Measurements from ENCODE around the gene HELZ. TPM values are rescaled to one million over a fixed set of nuclear protein-coding genes. Genes with fewer than 3 reads are reported as not detected.
A peak's percentile ranks its signal among the peaks of the same experiment; 100 is the strongest.

The HELZ gene
- total and polyA plus RNA-seq, 2 donors from 2014 or later, result 2.8 to 58.8 TPM

DNA sequence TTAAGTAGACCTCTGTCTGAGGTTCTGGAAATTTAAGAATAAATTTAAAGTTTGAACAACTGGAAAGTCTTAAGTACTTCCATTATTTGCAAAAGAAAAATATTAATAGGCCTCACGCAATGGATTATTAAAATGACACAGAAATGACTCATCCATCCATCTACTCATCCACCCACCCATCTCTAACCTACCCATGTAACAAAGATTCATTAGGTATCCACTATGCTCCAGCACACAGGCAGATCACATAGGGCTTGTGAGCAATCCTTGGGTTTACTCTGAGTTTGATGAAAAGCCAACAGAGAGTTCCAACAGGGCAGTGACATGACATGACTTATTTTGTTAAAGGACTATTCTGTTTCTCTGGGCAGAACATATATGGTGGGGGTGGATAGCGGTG is 93.3 kb downstream of the HELZ start:
- H3K9ac ChIP-seq (ENCODE audit: low read length in 3 of 3), result no peak overlapping the region
- FAIRE-seq (no peak), DNase-seq (no peak)

DNA sequence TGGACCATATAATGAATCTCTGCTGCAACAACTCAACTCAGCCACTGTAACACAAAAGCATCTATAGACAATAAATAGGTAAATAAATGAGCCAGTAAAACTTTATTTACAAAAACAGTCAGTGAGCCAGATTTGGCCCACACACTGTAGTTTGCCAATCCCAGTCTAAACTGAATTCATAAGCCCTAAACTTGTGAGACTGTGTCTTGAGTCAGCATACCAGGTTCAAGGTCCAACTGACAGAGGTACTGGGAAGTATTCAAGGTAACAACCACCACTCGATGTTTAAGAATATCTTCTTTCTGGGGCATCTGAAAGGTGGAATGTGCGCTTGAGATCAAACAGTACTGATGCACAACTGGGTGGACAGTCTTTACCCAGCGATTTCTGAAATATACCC is 94.2 kb downstream of the HELZ start:
- TF ChIP-seq, protein P1, sequence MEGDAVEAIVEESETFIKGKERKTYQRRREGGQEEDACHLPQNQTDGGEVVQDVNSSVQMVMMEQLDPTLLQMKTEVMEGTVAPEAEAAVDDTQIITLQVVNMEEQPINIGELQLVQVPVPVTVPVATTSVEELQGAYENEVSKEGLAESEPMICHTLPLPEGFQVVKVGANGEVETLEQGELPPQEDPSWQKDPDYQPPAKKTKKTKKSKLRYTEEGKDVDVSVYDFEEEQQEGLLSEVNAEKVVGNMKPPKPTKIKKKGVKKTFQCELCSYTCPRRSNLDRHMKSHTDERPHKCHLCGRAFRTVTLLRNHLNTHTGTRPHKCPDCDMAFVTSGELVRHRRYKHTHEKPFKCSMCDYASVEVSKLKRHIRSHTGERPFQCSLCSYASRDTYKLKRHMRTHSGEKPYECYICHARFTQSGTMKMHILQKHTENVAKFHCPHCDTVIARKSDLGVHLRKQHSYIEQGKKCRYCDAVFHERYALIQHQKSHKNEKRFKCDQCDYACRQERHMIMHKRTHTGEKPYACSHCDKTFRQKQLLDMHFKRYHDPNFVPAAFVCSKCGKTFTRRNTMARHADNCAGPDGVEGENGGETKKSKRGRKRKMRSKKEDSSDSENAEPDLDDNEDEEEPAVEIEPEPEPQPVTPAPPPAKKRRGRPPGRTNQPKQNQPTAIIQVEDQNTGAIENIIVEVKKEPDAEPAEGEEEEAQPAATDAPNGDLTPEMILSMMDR (IDR thresholded peaks at IDR 0.05; ENCODE audit: borderline replicate concordance, extremely low read depth, insufficient read depth), result no peak
- FAIRE-seq, result no peak
- H3K36me3 ChIP-seq (ENCODE audit: control insufficient read depth in 2 of 3, insufficient read depth in 3 of 3, low read length in 3 of 3), result peaks cover 2 to 25% (median 20%) of the 10 kb centered on the region in 3 donors
- no peaks in the 10 kb centered on the region for H3K27me3 ChIP-seq (ENCODE audit: control insufficient read depth, insufficient read depth, low read length)
- DNase-seq, result peak in 1 of 5 donors; percentile 7
- intact Hi-C loops (cut with DNase I), result no loop called here
- H3K9me3 ChIP-seq (ENCODE audit: control insufficient read depth in 2 of 3, insufficient read depth in 1 of 3, low read length in 3 of 3), result no peaks in the 10 kb centered on the region
- no peak overlapping the region for H3K4me3 ChIP-seq (ENCODE audit: low read length in 3 of 3)
- H3K27ac ChIP-seq (ENCODE audit: low read depth in 2 of 2, low read length in 2 of 2), result no peak overlapping the region
- H3K4me1 ChIP-seq (ENCODE audit: control insufficient read depth in 2 of 3, insufficient read depth in 2 of 3, low read depth in 1 of 3, low read length in 3 of 3), result no peaks in the 10 kb centered on the region
- H3K9ac ChIP-seq (ENCODE audit: low read length in 3 of 3), result no peak overlapping the region

More for the DNA sequence above, 93.3 kb downstream of the HELZ start:
- Histone ChIP-seq H3K36me3 (ENCODE audit: control insufficient read depth in 2 of 3, insufficient read depth in 3 of 3, low read length in 3 of 3) (peaks cover 0 to 18% (median 15%) of the 10 kb centered on the region in 3 donors), H3K27me3 (ENCODE audit: control insufficient read depth, insufficient read depth, low read length) (no peaks in the 10 kb centered on the region), H3K4me3 (ENCODE audit: low read length in 3 of 3) (no peak overlapping the region), H3K27ac (ENCODE audit: low read depth in 2 of 2, low read length in 2 of 2) (no peak overlapping the region), H3K9me3 (ENCODE audit: control insufficient read depth in 2 of 3, insufficient read depth in 1 of 3, low read length in 3 of 3) (no peaks in the 10 kb centered on the region), H3K4me1 (ENCODE audit: control insufficient read depth in 2 of 3, insufficient read depth in 2 of 3, low read depth in 1 of 3, low read length in 3 of 3) (no peaks in the 10 kb centered on the region)
- TF ChIP-seq, protein P1 (IDR thresholded peaks at IDR 0.05; ENCODE audit: borderline replicate concordance, extremely low read depth, insufficient read depth), result no peak
- intact Hi-C loops (cut with DNase I), result no loop called here

DNA sequence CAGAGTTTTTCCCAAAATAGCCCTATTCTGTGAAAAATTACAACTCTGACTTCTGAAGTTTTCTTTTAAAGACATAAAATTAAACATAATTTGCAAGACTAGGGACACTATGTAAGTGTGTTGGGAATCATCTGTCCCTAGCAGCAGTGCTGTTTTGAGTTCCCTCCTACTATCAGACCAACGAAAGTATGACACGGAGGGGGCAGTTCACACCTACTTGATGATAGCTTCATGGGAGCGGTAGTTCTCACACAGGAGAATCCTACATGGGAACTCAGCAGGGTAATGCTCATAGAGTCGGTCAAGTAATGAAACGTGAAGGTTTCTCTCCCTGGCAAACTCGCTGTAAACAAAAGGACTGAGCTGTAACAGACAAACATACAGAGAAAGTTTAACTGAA is 96.6 kb downstream of the HELZ start:
- Histone ChIP-seq H3K9me3 (ENCODE audit: control insufficient read depth in 2 of 3, insufficient read depth in 1 of 3, low read length in 3 of 3) (no peaks in the 10 kb centered on the region), H3K27ac (ENCODE audit: low read depth in 2 of 2, low read length in 2 of 2) (no peak overlapping the region), H3K4me3 (ENCODE audit: low read length in 3 of 3) (no peak overlapping the region), H3K9ac (ENCODE audit: low read length in 3 of 3) (no peak overlapping the region), H3K36me3 (ENCODE audit: control insufficient read depth in 2 of 3, insufficient read depth in 3 of 3, low read length in 3 of 3) (peaks cover 5 to 30% (median 24%) of the 10 kb centered on the region in 3 donors), H3K4me1 (ENCODE audit: control insufficient read depth in 2 of 3, insufficient read depth in 2 of 3, low read depth in 1 of 3, low read length in 3 of 3) (no peaks in the 10 kb centered on the region), H3K27me3 (ENCODE audit: control insufficient read depth, insufficient read depth, low read length) (no peaks in the 10 kb centered on the region)
- no peak for FAIRE-seq
- DNase-seq, result no peak
- TF ChIP-seq, protein P1 (IDR thresholded peaks at IDR 0.05; ENCODE audit: borderline replicate concordance, extremely low read depth, insufficient read depth), result no peak
- intact Hi-C loops (cut with DNase I), result no loop called here

All from kidney (tissue), 14 donors.